ENCODE results near the gene SHISAL1. TPM values are rescaled to one million over a fixed set of nuclear protein-coding genes. Genes with fewer than 3 reads are reported as not detected.

Gene SHISAL1
- total and polyA plus RNA-seq, 2 donors (not counting 3 experiments of a cell fraction or from before 2014, with no cell fraction given): 0.01 to 0.07 TPM

- Histone ChIP-seq H3K4me3 (replicated peaks in 1 of 3; ENCODE audit: insufficient read depth in 1 of 3, low read depth in 1 of 3, low read length in 3 of 3) (no peak overlapping the region), H3K9me1 (replicated peaks; ENCODE audit: control insufficient read depth, extremely low read depth, insufficient read depth, low read length) (no peaks in the 10 kb centered on the region), H3K4me1 (ENCODE audit: control insufficient read depth, extremely low read depth, insufficient read depth, low read length) (no peaks in the 10 kb centered on the region), H3K79me2 (ENCODE audit: control insufficient read depth, insufficient read depth, low read length) (no peaks in the 10 kb centered on the region), H3K36me3 (ENCODE audit: control insufficient read depth in 2 of 2, extremely low read depth in 1 of 2, insufficient read depth in 2 of 2, low read length in 2 of 2) (no peaks in the 10 kb centered on the region), H3K9me3 (replicated peaks; ENCODE audit: control insufficient read depth, insufficient read depth, low read length) (no peaks in the 10 kb centered on the region), H3K27me3 (ENCODE audit: control insufficient read depth in 2 of 2, insufficient read depth in 2 of 2, low read length in 2 of 2) (no peaks in the 10 kb centered on the region), H4K20me1 (replicated peaks; ENCODE audit: control insufficient read depth, extremely low read depth, insufficient read depth, low read length) (no peaks in the 10 kb centered on the region), H3K27ac (ENCODE audit: insufficient read depth, low read depth, low read length) (no peak overlapping the region), H2AFZ (ENCODE audit: low read depth, low read length) (no peak overlapping the region), H3K9ac (replicated peaks; ENCODE audit: extremely low read depth, insufficient read depth, low read length) (no peak overlapping the region), H3K4me2 (ENCODE audit: insufficient read depth, low read length) (no peak overlapping the region)
- ChIA-PET POLR2A (no interaction called here), CTCF (no interaction called here)
- BruUV-seq (replicated peaks): no TSS peak
- TF ChIP-seq MAX (IDR thresholded peaks at IDR 0.05; ENCODE audit: insufficient read depth, insufficient read length) (no peak), JUN (IDR thresholded peaks at IDR 0.05; ENCODE audit: borderline replicate concordance, insufficient read depth, insufficient read length, low read depth) (no peak), MYC (IDR thresholded peaks at IDR 0.05; ENCODE audit: low read depth, low read length) (no peak), POLR2A (IDR thresholded peaks at IDR 0.05; ENCODE audit: low read depth, low read length) (no peak), FOS (IDR thresholded peaks at IDR 0.05; ENCODE audit: borderline replicate concordance, insufficient read depth, low read length) (no peak), GATA2 (IDR thresholded peaks at IDR 0.05; ENCODE audit: insufficient read depth, insufficient read length, low read depth, low read length) (no peak), POLR2AphosphoS5 (IDR thresholded peaks at IDR 0.05; ENCODE audit: insufficient read depth, low read depth, low read length) (no peak), EZH2 (IDR thresholded peaks at IDR 0.05; ENCODE audit: borderline replicate concordance, low read depth, low read length, severe bottlenecking) (no peak)
- TF ChIP-seq, protein P1, sequence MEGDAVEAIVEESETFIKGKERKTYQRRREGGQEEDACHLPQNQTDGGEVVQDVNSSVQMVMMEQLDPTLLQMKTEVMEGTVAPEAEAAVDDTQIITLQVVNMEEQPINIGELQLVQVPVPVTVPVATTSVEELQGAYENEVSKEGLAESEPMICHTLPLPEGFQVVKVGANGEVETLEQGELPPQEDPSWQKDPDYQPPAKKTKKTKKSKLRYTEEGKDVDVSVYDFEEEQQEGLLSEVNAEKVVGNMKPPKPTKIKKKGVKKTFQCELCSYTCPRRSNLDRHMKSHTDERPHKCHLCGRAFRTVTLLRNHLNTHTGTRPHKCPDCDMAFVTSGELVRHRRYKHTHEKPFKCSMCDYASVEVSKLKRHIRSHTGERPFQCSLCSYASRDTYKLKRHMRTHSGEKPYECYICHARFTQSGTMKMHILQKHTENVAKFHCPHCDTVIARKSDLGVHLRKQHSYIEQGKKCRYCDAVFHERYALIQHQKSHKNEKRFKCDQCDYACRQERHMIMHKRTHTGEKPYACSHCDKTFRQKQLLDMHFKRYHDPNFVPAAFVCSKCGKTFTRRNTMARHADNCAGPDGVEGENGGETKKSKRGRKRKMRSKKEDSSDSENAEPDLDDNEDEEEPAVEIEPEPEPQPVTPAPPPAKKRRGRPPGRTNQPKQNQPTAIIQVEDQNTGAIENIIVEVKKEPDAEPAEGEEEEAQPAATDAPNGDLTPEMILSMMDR (IDR thresholded peaks at IDR 0.05; ENCODE audit: extremely low read depth in 1 of 2, insufficient read depth in 1 of 2, low read depth in 1 of 2, low read length in 2 of 2): no peak
- intact Hi-C loops (cut with micrococcal nuclease): no loop called here
- dilution Hi-C loops (cut with MboI; ENCODE audit: extremely low pct_ligation_motif_present, low sequenced_read_pairs): no loop called here
- DNase-seq (ENCODE audit: low read depth, low spot score) (no peak), FAIRE-seq (no peak)
These were observed 42.8 kb downstream of the SHISAL1 start for GRCh38 chr22:44269757-44270555.
